Activated T-cell treated with anti-CD3 and anti-CD28 coated beads, Interleukin-2, amount 50 U/mL, for 24 hours (primary cell): ENCODE measurements around the gene TFRC.
"Not testable (repeated sequence)": the region's sequence is repeated elsewhere in the genome, so short reads cannot be mapped to it uniquely, and the experiment has no call there.

Experiments used
- DNase-seq: peaks from one replicate; pipeline ENCODE4 v3.0.0-alpha.2; 2020
- H3K27ac Mint-ChIP-seq: 2 replicates; pipeline ENCODE4 v1.8.0; 2020; ENCODE audit warnings: mild to moderate bottlenecking, mixed read lengths
- H3K27me3 Mint-ChIP-seq: 2 replicates; pipeline ENCODE4 v1.8.0; 2020; ENCODE audit warnings: mixed read lengths
- H3K36me3 Mint-ChIP-seq: 2 replicates; pipeline ENCODE4 v1.8.0; 2020; ENCODE audit warnings: low read depth, mixed read lengths
- H3K4me1 Mint-ChIP-seq: 2 replicates; pipeline ENCODE4 v1.8.0; 2020; ENCODE audit warnings: low read depth, mixed read lengths
- H3K4me3 Mint-ChIP-seq: 2 replicates; pipeline ENCODE4 v1.8.0; 2020; ENCODE audit warnings: mild to moderate bottlenecking, moderate library complexity, mixed read lengths
- H3K9me3 Mint-ChIP-seq: 2 replicates; pipeline ENCODE4 v1.8.0; 2020; ENCODE audit warnings: mixed read lengths

TFRC gene

DNA sequence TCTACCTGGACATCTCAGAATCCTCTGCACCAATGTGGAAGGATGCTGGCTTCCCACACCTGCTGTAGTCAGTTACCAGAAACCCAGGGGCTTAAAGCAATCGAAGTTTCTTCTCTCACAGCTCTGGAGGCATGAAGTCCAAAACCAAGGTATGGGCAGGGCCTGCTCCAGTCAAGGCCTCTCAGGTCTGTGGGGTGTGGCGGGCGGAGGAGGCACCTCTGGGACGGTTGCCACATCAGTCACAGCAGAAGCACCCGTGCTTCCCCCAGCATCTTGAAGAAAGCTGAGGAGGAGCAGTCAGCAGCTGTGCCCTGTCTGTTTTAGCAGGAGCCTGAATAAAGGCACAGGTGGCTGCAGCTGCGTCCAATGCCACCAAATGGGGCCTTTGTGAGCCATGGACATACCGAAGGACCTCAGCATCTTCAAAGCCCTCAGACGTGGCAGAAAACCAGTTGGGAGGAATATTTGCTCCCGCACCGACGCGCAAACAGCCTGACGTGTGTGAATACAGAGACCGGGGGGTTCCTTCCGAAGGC is 68.9 kb downstream of the TFRC start:
- no peaks in the 10 kb centered on the region for H3K36me3 Mint-ChIP-seq
- no peak overlapping the region for H3K4me3 Mint-ChIP-seq
- no peak for DNase-seq
- peaks cover 2% of the 10 kb centered on the region for H3K4me1 Mint-ChIP-seq
- H3K9me3 Mint-ChIP-seq, result peaks cover 9% of the 10 kb centered on the region
- H3K27me3 Mint-ChIP-seq, result peaks cover 10% of the 10 kb centered on the region
- no peak overlapping the region for H3K27ac Mint-ChIP-seq

GRCh38 chr3:196012481-196012880 is 69.4 kb downstream of the TFRC start:
- H3K27me3 Mint-ChIP-seq, result peaks cover 10% of the 10 kb centered on the region
- H3K4me1 Mint-ChIP-seq, result peaks cover 2% of the 10 kb centered on the region
- DNase-seq, result no peak
- H3K27ac Mint-ChIP-seq, result no peak overlapping the region
- peaks cover 9% of the 10 kb centered on the region for H3K9me3 Mint-ChIP-seq
- H3K36me3 Mint-ChIP-seq, result no peaks in the 10 kb centered on the region
- H3K4me3 Mint-ChIP-seq, result no peak overlapping the region

DNA sequence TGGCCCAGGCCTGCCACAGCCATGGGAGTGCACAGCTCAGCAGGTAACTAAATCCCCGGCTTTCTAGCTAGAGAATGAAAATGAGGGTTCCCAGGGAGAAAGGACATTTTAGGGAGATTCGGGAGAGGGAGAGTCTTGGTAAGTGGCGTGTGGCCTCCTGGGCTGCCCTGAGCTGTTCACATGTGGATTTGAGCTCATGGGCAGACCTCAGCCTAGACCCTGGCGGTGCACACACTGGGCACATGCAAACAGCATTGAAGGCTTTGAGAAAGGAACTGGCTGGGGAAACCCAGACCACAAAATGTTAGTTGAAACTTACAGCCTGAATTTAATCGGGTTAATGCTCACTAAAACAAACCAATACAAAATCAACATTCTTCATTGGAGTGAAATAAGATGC is 72.4 kb downstream of the TFRC start:
- Mint-ChIP-seq H3K4me1 (no peaks in the 10 kb centered on the region), H3K27me3 (peaks cover 10% of the 10 kb centered on the region), H3K36me3 (no peaks in the 10 kb centered on the region), H3K9me3 (peaks cover 9% of the 10 kb centered on the region), H3K27ac (no peak overlapping the region), H3K4me3 (no peak overlapping the region)
- DNase-seq, result no peak

- DNase-seq, result no peak
- H3K27ac Mint-ChIP-seq, result no peak overlapping the region
- no peaks in the 10 kb centered on the region for H3K36me3 Mint-ChIP-seq
- peaks cover 10% of the 10 kb centered on the region for H3K27me3 Mint-ChIP-seq
- no peaks in the 10 kb centered on the region for H3K4me1 Mint-ChIP-seq
- H3K9me3 Mint-ChIP-seq, result peaks cover 9% of the 10 kb centered on the region
- no peak overlapping the region for H3K4me3 Mint-ChIP-seq
These were observed 73.0 kb downstream of the TFRC start for GRCh38 chr3:196008929-196009328.

GRCh38 chr3:196008387-196008786 is 73.5 kb downstream of the TFRC start:
- H3K27ac Mint-ChIP-seq, result no peak overlapping the region
- H3K4me1 Mint-ChIP-seq, result no peaks in the 10 kb centered on the region
- no peak for DNase-seq
- peaks cover 9% of the 10 kb centered on the region for H3K9me3 Mint-ChIP-seq
- no peaks in the 10 kb centered on the region for H3K36me3 Mint-ChIP-seq
- H3K27me3 Mint-ChIP-seq, result peaks cover 10% of the 10 kb centered on the region
- H3K4me3 Mint-ChIP-seq, result no peak overlapping the region

- H3K27ac Mint-ChIP-seq, result no peak overlapping the region
- peaks cover 10% of the 10 kb centered on the region for H3K27me3 Mint-ChIP-seq
- no peaks in the 10 kb centered on the region for H3K4me1 Mint-ChIP-seq
- H3K9me3 Mint-ChIP-seq, result peaks cover 9% of the 10 kb centered on the region
- no peaks in the 10 kb centered on the region for H3K36me3 Mint-ChIP-seq
- H3K4me3 Mint-ChIP-seq, result no peak overlapping the region
- DNase-seq, result no peak
These were observed 74.0 kb downstream of the TFRC start for GRCh38 chr3:196007744-196008335.

DNA sequence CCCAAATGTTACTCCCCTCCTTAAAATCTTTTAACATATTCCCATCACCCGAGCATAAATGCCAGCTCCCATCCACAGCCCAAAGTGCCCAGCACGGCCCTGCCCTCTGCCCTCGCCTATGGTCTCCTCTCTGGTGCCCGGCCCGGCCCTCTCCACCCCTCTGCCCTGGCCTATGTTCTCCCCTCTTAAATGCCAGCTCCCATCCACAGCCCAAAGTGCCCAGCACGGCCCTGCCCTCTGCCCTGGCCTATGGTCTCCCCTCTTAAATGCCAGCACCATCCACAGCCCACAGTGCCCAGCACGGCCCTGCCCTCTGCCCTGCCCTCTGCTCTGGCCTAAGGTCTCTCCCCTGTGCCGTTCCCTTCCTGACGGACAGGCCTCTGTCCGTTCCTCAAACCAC is 76.6 kb downstream of the TFRC start:
- not testable (repeated sequence) for H3K36me3 Mint-ChIP-seq, H3K4me1 Mint-ChIP-seq, H3K27ac Mint-ChIP-seq, H3K9me3 Mint-ChIP-seq, H3K4me3 Mint-ChIP-seq, DNase-seq
- H3K27me3 Mint-ChIP-seq, result peaks cover 27% of the 10 kb centered on the region

DNA sequence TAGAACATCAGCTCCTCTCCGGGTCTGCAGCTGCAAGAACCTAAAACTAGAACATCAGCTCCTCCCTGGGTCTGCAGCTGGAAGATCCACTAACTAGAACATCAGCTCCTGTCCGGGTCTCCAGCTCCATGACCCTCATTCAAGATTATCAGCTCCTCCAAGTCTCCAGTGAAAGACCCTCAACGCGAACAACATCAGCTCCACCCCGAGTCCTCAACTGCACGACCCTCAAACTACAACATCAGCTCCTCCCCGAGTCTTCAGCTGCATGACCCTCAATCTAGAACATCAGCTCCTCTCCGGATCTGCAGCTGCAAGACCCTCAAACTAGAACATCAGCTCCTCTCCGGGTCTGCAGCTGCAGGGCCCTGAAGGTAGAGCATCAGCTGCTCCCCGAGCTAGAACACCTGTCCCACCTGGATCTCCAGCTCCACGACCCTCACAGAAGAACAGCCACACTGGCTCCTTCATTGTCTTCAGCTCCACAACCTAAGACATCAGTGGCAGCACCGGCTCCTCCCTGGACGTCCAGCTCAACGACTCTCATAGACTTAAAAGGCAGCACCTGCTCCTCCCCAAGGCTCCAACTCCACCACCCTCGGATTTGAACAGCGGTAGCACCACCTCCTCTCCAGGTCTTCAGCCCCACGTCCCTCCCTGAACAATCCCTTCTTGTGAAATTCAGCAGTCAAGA is 77.4 kb downstream of the TFRC start:
- not testable (repeated sequence) for H3K36me3 Mint-ChIP-seq, H3K27ac Mint-ChIP-seq, H3K4me1 Mint-ChIP-seq, H3K4me3 Mint-ChIP-seq, DNase-seq, H3K9me3 Mint-ChIP-seq
- peaks cover 27% of the 10 kb centered on the region for H3K27me3 Mint-ChIP-seq

DNA sequence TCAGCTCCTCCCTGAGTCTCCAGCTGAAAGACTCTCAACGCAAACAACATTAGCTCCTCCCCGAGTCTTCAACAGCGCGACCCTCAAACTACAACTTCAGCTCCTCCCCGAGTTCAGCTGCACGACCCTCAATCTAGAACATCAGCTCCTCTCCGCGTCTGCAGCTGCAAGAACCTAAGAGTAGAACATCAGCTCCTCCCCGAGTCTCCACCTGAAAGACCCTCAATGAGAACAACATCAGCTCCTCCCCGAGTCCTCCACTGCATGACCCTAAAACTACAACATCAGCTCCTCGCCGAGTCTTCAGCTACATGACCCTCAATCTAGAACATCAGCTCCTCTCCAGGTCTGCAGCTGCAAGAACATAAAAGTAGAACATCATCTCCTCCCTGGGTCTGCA is 78.3 kb downstream of the TFRC start:
- H3K36me3 Mint-ChIP-seq, result no peaks in the 10 kb centered on the region
- no peaks in the 10 kb centered on the region for H3K4me1 Mint-ChIP-seq
- H3K27me3 Mint-ChIP-seq, result peaks cover 33% of the 10 kb centered on the region
- no peak for DNase-seq
- H3K9me3 Mint-ChIP-seq, result no peaks in the 10 kb centered on the region
- H3K27ac Mint-ChIP-seq, result no peak overlapping the region
- no peak overlapping the region for H3K4me3 Mint-ChIP-seq

- H3K36me3 Mint-ChIP-seq, H3K9me3 Mint-ChIP-seq, H3K4me1 Mint-ChIP-seq, H3K27ac Mint-ChIP-seq, H3K4me3 Mint-ChIP-seq, DNase-seq: not testable (repeated sequence)
- peaks cover 33% of the 10 kb centered on the region for H3K27me3 Mint-ChIP-seq
These were observed 79.2 kb downstream of the TFRC start for GRCh38 chr3:196002721-196003120.

GRCh38 chr3:196001240-196001639 is 80.7 kb downstream of the TFRC start:
- not testable (repeated sequence) for DNase-seq, H3K36me3 Mint-ChIP-seq, H3K9me3 Mint-ChIP-seq, H3K4me3 Mint-ChIP-seq, H3K4me1 Mint-ChIP-seq, H3K27ac Mint-ChIP-seq
- peaks cover 36% of the 10 kb centered on the region for H3K27me3 Mint-ChIP-seq

GRCh38 chr3:196000360-196000950 is 81.4 kb downstream of the TFRC start:
- H3K36me3 Mint-ChIP-seq, DNase-seq, H3K27ac Mint-ChIP-seq, H3K4me1 Mint-ChIP-seq, H3K9me3 Mint-ChIP-seq, H3K4me3 Mint-ChIP-seq: not testable (repeated sequence)
- peaks cover 36% of the 10 kb centered on the region for H3K27me3 Mint-ChIP-seq

- Mint-ChIP-seq H3K27ac (no peak overlapping the region), H3K4me3 (no peak overlapping the region), H3K27me3 (peaks cover 36% of the 10 kb centered on the region), H3K36me3 (no peaks in the 10 kb centered on the region), H3K9me3 (no peaks in the 10 kb centered on the region), H3K4me1 (no peaks in the 10 kb centered on the region)
- DNase-seq, result no peak
These were observed 82.0 kb downstream of the TFRC start for GRCh38 chr3:195999896-196000295.
